Suprapubic skin (tissue), 3 donors: ENCODE results near the gene SH3BGRL2.

Experiments used
- EP300 ChIP-seq: sonication (generic); formaldehyde crosslinking; IDR thresholded peaks from one replicate; pipeline ENCODE4 v1.6.1; 2017; ENCODE audit warnings: antibody characterized with exemption
- TF ChIP-seq, protein P1 (sequence below), 2 donors: fragments of 200-600 bp in 1 of 2; fragments of 450-650 bp in 1 of 2; sonication (generic) in 1 of 2; IDR thresholded peaks; one replicate each; pipeline ENCODE4 v1.5.1; 2016 to 2019; ENCODE audit warnings: antibody characterized with exemption in 2 of 2, mild to moderate bottlenecking in 1 of 2, moderate library complexity in 1 of 2

DNA sequence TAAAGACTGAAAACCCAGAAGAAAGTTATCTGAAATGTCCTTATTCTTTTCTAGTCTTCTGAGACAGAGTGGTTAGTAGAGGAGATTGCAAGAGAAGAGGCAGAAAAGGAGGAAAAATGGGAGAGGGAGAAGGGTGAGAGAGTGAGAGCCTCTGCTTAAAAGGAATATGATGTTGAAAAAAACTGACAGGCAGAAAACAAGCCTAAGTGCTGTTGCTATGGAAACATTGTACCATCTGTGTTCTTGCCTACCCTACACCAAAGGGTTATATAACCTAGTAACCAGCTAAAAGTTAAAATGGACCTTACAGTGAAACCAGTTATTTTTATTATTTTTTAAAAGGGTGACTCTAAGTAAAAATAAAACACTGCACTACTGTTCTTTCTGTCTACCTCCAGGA is 28.3 kb upstream of the SH3BGRL2 start:
- no peak for TF ChIP-seq EP300
- TF ChIP-seq, protein P1, sequence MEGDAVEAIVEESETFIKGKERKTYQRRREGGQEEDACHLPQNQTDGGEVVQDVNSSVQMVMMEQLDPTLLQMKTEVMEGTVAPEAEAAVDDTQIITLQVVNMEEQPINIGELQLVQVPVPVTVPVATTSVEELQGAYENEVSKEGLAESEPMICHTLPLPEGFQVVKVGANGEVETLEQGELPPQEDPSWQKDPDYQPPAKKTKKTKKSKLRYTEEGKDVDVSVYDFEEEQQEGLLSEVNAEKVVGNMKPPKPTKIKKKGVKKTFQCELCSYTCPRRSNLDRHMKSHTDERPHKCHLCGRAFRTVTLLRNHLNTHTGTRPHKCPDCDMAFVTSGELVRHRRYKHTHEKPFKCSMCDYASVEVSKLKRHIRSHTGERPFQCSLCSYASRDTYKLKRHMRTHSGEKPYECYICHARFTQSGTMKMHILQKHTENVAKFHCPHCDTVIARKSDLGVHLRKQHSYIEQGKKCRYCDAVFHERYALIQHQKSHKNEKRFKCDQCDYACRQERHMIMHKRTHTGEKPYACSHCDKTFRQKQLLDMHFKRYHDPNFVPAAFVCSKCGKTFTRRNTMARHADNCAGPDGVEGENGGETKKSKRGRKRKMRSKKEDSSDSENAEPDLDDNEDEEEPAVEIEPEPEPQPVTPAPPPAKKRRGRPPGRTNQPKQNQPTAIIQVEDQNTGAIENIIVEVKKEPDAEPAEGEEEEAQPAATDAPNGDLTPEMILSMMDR (IDR thresholded peaks at IDR 0.05): no peak
